HepG2 (cell line): ENCODE results near the gene FAM193A. TPM values are rescaled to one million over a fixed set of nuclear protein-coding genes. Genes with fewer than 3 reads are reported as not detected.
A peak's percentile ranks its signal among the peaks of the same experiment; 100 is the strongest.

Experiments used
- DMTF1 ChIP-seq: sonication (generic); formaldehyde crosslinking; IDR thresholded peaks from 2 replicates; pipeline ENCODE4 v1.4.0; 2020; ENCODE audit warnings: mild to moderate bottlenecking, missing genetic modification reagents
- PHF20 ChIP-seq: sonication (generic); formaldehyde crosslinking; IDR thresholded peaks from 2 replicates; pipeline ENCODE4 v1.5.0; 2020; ENCODE audit warnings: mild to moderate bottlenecking, missing genetic modification reagents
- POLR2A ChIP-seq, 2 experiments: IDR thresholded peaks; 2 replicates each; pipeline ENCODE4 v1.6.1; 2011; ENCODE audit warnings: low read depth in 2 of 2, low read length in 2 of 2, mild to moderate bottlenecking in 1 of 2, moderate library complexity in 1 of 2; ENCODE audit not compliant: insufficient read depth in 1 of 2
- POLR2AphosphoS2 ChIP-seq: IDR thresholded peaks from 2 replicates; pipeline ENCODE4 v1.6.1; 2011; ENCODE audit warnings: low read depth, low read length, improper control_type of control experiment
- SRSF1 ChIP-seq: fragments of 200-400 bp; formaldehyde crosslinking; optimal IDR thresholded peaks from 2 replicates; pipeline ENCODE3; 2017; ENCODE audit warnings: mild to moderate bottlenecking, low read depth, low read length, moderate library complexity
- ZNF281 ChIP-seq: sonication (generic); formaldehyde crosslinking; IDR thresholded peaks from 2 replicates; pipeline ENCODE4 v1.4.0; 2020; ENCODE audit warnings: missing genetic modification reagents, borderline replicate concordance
- ZNF407 ChIP-seq: sonication (generic); formaldehyde crosslinking; IDR thresholded peaks from one replicate; pipeline ENCODE4 v1.5.1; 2020; ENCODE audit warnings: mild to moderate bottlenecking, missing genetic modification reagents; ENCODE audit errors: not compliant biosample characterization
- ZNF451 ChIP-seq: sonication (generic); formaldehyde crosslinking; IDR thresholded peaks from 2 replicates; pipeline ENCODE4 v1.5.0; 2020; ENCODE audit warnings: mild to moderate bottlenecking, missing genetic modification reagents
- ZNF687 ChIP-seq: sonication (generic); formaldehyde crosslinking; IDR thresholded peaks from 2 replicates; pipeline ENCODE4 v1.5.1; 2020; ENCODE audit warnings: mild to moderate bottlenecking, missing genetic modification reagents, moderate library complexity
- polyA plus RNA-seq, 8 experiments: library from polyadenylated mRNA; depleted of rRNA in 3 of 8; stranded (reverse) in 7 of 8; unstranded in 1 of 8; fragments of >200 nt; fragmentation: Illumina TruSeq in 4 of 8; extraction: Trizol in 4 of 8; gene quantifications; 2 replicates each; pipeline versions ENCODE4 v1.2.1 to v1.2.3, GENCODE V29; 2011 to 2016; ENCODE audit warnings: low read depth in 4 of 8, missing spikeins in 1 of 8, mixed read lengths in 1 of 8; ENCODE audit not compliant: insufficient read depth in 1 of 8
- total RNA-seq, 5 experiments: library from RNA; depleted of rRNA; stranded (reverse); fragments of >200 nt; fragmentation: Illumina TruSeq; extraction: Trizol; gene quantifications; 2 replicates each; pipeline ENCODE4 v1.2.3, GENCODE V29; 2016; ENCODE audit warnings: low read depth in 1 of 5

The FAM193A gene
- total and polyA plus RNA-seq, 2 of the 13 experiments (the other 11 are each of a cell fraction or from before 2014, with no cell fraction given) = 5.7 to 8.7 TPM

GRCh38 chr4:2761035-2761923, 224.8 kb downstream of the FAM193A start (continued):
- TF ChIP-seq ZNF407 (CRISPR knock-in tag) = no peak
- peak; percentile 36 to 54; a peak in 3 of 4 replicates for TF ChIP-seq POLR2A (IDR thresholded peaks at IDR 0.05; ENCODE audit: insufficient read depth in 1 of 2, low read depth in 2 of 2, low read length in 2 of 2)
- TF ChIP-seq PHF20 (CRISPR knock-in tag) = no peak
- TF ChIP-seq SRSF1 = peak; percentile 34
- no peak for TF ChIP-seq DMTF1 (CRISPR knock-in tag)
- no peak for TF ChIP-seq POLR2AphosphoS2
- peak; percentile 74; the same call in 1 of the 2 replicates for TF ChIP-seq ZNF281 (CRISPR knock-in tag)
- peak; percentile 77 for TF ChIP-seq ZNF687 (CRISPR knock-in tag)
- 0 out of 2 replicates have a peak, but pooled peaks have one; percentile 42 for TF ChIP-seq ZNF451
